ENCODE measurements around the gene SNX6.

- TF ChIP-seq CTCF (IDR thresholded peaks at IDR 0.05) = no peak
- TF ChIP-seq POLR2A (IDR thresholded peaks at IDR 0.05) = no peak
Observed at GRCh38 chr14:34537677-34538009, 92.3 kb downstream of the SNX6 start.
